HUES48 (cell line): ENCODE measurements around the gene EEF1A2.

Experiments
- H3K27ac ChIP-seq: one replicate; pipeline ENCODE4 v1.7.0; 2013; ENCODE audit warnings: low read depth, low read length, inconsistent platforms
- H3K27me3 ChIP-seq: 2 replicates; pipeline ENCODE4 v1.6.1; 2013; ENCODE audit warnings: mild to moderate bottlenecking, low read length; ENCODE audit not compliant: control insufficient read depth, insufficient read depth
- H3K36me3 ChIP-seq: 2 replicates; pipeline ENCODE4 v1.6.1; 2013; ENCODE audit warnings: low read length; ENCODE audit not compliant: control insufficient read depth, insufficient read depth
- H3K4me1 ChIP-seq: 2 replicates; pipeline ENCODE4 v1.6.1; 2013; ENCODE audit warnings: mild to moderate bottlenecking, low read length; ENCODE audit not compliant: control insufficient read depth, insufficient read depth
- H3K4me3 ChIP-seq: 2 replicates; pipeline ENCODE4 v1.5.1; 2013; ENCODE audit warnings: mild to moderate bottlenecking, low read depth, low read length
- H3K9ac ChIP-seq: 2 replicates; pipeline ENCODE4 v1.6.1; 2013; ENCODE audit warnings: mild to moderate bottlenecking, low read depth, low read length, moderate library complexity
- H3K9me3 ChIP-seq: 2 replicates; pipeline ENCODE4 v1.6.1; 2013; ENCODE audit warnings: low read length; ENCODE audit not compliant: control insufficient read depth, insufficient read depth

EEF1A2 gene

GRCh38 chr20:63445075-63445734, 53.7 kb downstream of the EEF1A2 start:
- H3K4me1 ChIP-seq, result no peaks in the 10 kb centered on the region
- H3K27me3 ChIP-seq, result no peaks in the 10 kb centered on the region
- no peak overlapping the region for H3K27ac ChIP-seq
- H3K9me3 ChIP-seq, result no peaks in the 10 kb centered on the region
- H3K9ac ChIP-seq, result no peak overlapping the region
- no peaks in the 10 kb centered on the region for H3K36me3 ChIP-seq
- H3K4me3 ChIP-seq, result no peak overlapping the region

- no peak overlapping the region for H3K27ac ChIP-seq
- no peaks in the 10 kb centered on the region for H3K9me3 ChIP-seq
- no peaks in the 10 kb centered on the region for H3K36me3 ChIP-seq
- no peak overlapping the region for H3K4me3 ChIP-seq
- no peaks in the 10 kb centered on the region for H3K4me1 ChIP-seq
- no peaks in the 10 kb centered on the region for H3K27me3 ChIP-seq
- H3K9ac ChIP-seq, result no peak overlapping the region
Measured at GRCh38 chr20:63444548-63444947, 54.3 kb downstream of the EEF1A2 start.

- Histone ChIP-seq H3K4me3 (no peak overlapping the region), H3K27ac (no peak overlapping the region), H3K4me1 (no peaks in the 10 kb centered on the region), H3K9ac (no peak overlapping the region), H3K36me3 (no peaks in the 10 kb centered on the region), H3K9me3 (no peaks in the 10 kb centered on the region), H3K27me3 (no peaks in the 10 kb centered on the region)
Measured at GRCh38 chr20:63443606-63444395, 55.1 kb downstream of the EEF1A2 start.

GRCh38 chr20:63442100-63442493, 56.8 kb downstream of the EEF1A2 start:
- Histone ChIP-seq H3K27me3 (no peaks in the 10 kb centered on the region), H3K27ac (no peak overlapping the region), H3K4me3 (no peak overlapping the region), H3K4me1 (no peaks in the 10 kb centered on the region), H3K36me3 (peaks cover 4% of the 10 kb centered on the region), H3K9me3 (no peaks in the 10 kb centered on the region), H3K9ac (no peak overlapping the region)

GRCh38 chr20:63441136-63442099, 57.5 kb downstream of the EEF1A2 start:
- no peak overlapping the region for H3K9ac ChIP-seq
- no peak overlapping the region for H3K4me3 ChIP-seq
- H3K4me1 ChIP-seq, result no peaks in the 10 kb centered on the region
- no peaks in the 10 kb centered on the region for H3K27me3 ChIP-seq
- H3K36me3 ChIP-seq, result peaks cover 4% of the 10 kb centered on the region
- no peak overlapping the region for H3K27ac ChIP-seq
- no peaks in the 10 kb centered on the region for H3K9me3 ChIP-seq

GRCh38 chr20:63440366-63440955, 58.4 kb downstream of the EEF1A2 start:
- no peak overlapping the region for H3K9ac ChIP-seq
- H3K27me3 ChIP-seq, result no peaks in the 10 kb centered on the region
- H3K4me3 ChIP-seq, result no peak overlapping the region
- peaks cover 4% of the 10 kb centered on the region for H3K36me3 ChIP-seq
- H3K27ac ChIP-seq, result no peak overlapping the region
- H3K9me3 ChIP-seq, result no peaks in the 10 kb centered on the region
- H3K4me1 ChIP-seq, result no peaks in the 10 kb centered on the region

- H3K27ac ChIP-seq, result no peak overlapping the region
- no peak overlapping the region for H3K4me3 ChIP-seq
- no peaks in the 10 kb centered on the region for H3K4me1 ChIP-seq
- H3K27me3 ChIP-seq, result no peaks in the 10 kb centered on the region
- peaks cover 4% of the 10 kb centered on the region for H3K36me3 ChIP-seq
- H3K9ac ChIP-seq, result no peak overlapping the region
- H3K9me3 ChIP-seq, result no peaks in the 10 kb centered on the region
Measured at GRCh38 chr20:63439866-63440265, 59.0 kb downstream of the EEF1A2 start.

- no peaks in the 10 kb centered on the region for H3K27me3 ChIP-seq
- H3K9ac ChIP-seq, result no peak overlapping the region
- no peak overlapping the region for H3K27ac ChIP-seq
- no peaks in the 10 kb centered on the region for H3K9me3 ChIP-seq
- peaks cover 7% of the 10 kb centered on the region for H3K4me1 ChIP-seq
- H3K4me3 ChIP-seq, result no peak overlapping the region
- peaks cover 4% of the 10 kb centered on the region for H3K36me3 ChIP-seq
Measured at GRCh38 chr20:63438121-63438520, 60.8 kb downstream of the EEF1A2 start.
